GM18951 (cell line): ENCODE measurements around the gene TRIM39.

Experiments used
- POLR2A ChIP-seq: IDR thresholded peaks from 4 replicates; pipeline ENCODE4 v1.6.1; 2011; ENCODE audit warnings: mild to moderate bottlenecking; ENCODE audit not compliant: insufficient read length, insufficient read depth; ENCODE audit errors: extremely low read depth
- in situ Hi-C: fragments of 300-500 bp; cut with MboI; formaldehyde crosslinking; loops from one replicate; pipeline ENCODE4 v1.12.0; 2022; ENCODE audit warnings: low sequenced_read_pairs, mixed read lengths, inconsistent platforms; ENCODE audit not compliant: unreplicated experiment

TRIM39 gene

DNA sequence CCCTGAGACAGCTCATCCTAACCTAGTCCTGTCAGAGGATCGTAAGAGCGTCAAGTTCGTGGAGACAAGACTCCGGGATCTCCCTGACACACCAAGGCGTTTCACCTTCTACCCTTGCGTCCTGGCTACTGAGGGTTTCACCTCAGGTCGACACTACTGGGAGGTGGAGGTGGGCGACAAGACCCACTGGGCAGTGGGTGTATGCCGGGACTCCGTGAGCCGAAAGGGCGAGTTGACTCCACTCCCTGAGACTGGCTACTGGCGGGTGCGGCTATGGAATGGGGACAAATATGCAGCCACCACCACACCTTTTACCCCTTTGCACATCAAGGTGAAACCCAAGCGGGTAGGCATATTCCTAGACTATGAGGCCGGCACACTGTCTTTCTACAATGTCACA is 15.0 kb downstream of the TRIM39 start:
- in situ Hi-C loops: no loop called here
- TF ChIP-seq POLR2A: no peak

DNA sequence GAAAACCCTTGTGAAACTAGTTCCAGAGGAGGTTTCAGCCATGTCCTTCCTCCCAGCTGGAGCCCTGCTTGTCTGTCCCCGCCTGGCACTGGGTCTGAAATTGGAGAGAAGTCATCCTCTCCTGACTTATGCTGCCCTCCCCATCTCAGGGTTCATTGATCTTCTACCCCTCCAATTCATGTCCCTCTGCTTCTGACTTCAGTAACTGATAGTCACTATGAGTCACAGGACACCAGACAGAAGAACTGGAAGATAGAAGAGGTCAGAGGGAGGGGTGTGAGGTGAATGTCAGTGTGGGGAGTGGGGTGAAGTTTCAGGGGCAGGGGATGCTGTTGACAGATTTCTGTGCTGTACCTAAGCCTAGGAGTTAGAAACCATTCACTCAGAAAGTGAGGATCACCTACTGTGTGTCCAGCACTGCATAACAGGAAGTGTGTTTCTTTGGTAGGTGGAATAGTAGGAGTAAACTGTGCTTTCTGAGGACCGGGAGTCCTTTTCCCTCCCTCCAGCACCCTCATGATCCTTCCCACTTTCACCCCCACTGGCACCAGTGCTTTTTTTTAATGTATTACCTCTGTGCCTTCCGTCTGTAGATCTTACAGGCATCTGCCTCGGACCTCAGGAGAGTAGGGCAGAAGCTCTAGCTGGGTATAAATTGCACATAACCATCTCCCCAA is 17.6 kb downstream of the TRIM39 start:
- no peak for TF ChIP-seq POLR2A
- in situ Hi-C loops: no loop called here

DNA sequence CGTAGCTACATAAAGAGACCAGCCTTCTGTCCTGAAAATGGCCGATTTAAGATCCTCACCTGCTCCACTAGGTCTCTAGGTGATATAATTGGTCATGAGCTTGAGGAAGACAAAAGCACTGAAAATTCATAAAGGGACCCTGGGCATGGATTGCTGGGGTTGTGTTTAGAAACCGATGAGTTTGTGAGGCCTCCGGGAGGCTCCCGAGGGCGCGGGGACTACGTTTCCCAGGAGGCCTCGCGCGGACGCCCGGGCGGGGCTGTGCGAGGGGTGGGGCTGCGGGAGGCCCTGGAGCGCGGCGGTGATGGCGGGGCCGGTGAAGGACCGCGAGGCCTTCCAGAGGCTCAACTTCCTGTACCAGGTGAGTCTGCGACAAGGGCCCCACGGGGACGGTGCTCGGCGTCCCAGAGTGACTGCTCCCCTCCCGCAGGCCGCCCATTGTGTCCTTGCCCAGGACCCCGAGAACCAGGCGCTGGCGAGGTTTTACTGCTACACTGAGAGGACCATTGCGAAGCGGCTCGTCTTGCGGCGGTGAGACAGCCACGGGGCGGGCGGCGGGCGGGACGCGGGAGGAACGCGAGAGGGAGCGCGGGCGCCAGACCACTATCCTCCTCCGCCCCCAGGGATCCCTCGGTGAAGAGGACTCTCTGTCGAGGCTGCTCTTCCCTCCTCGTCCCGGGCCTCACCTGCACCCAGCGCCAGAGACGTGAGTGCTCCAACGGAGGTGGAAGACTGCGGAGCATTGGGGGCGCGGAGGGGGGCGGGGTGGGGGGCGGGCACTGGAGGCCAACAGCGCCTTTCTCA is 18.3 kb downstream of the TRIM39 start, which contains the start of gene RPP21:
Gene RPP21 (plus strand): TSS at position 289 of the 804 bp plus-strand sequence. CDS start 16 bp downstream, at position 305.
- in situ Hi-C loops: no loop called here
- peak; percentile 91 for TF ChIP-seq POLR2A

DNA sequence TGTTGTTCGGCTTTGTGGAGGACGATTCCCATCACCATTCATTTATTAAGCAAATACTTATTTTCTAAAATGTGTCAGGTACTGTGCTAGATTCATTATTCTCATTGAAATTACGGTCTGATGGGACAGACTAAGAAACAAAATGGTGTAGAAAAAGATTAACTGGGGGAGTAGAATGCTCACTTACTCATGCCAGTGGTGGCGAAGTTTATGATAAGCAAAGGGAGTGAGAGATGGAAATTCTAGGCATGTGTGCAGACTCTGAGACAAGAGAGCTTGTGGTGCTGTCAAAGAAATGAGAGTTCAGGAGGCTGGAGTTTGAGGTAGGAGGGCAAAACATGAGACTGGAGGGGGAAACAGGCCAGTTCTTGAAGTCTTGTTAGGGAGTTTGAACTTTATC is 19.1 kb downstream of the TRIM39 start:
- TF ChIP-seq POLR2A: no peak
- in situ Hi-C loops: no loop called here

DNA sequence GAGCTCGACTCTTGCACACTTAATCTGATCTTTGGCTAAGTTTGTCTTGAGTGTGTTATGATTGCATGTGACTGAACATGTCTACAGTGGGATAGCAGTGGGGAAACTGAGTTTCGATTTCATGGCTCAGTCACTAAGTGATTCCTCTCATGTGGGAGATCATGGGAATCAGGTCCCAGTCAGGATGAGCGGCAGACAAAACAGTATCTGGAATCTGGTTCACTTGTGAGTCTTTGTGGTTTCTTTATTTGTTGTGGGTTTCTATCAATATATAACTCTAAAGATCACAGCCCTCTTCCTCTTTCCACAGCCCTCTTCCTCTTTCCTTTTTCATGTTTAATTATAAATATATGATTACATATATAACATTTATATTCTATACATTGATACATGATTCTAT is 22.2 kb downstream of the TRIM39 start:
- in situ Hi-C loops: no loop called here
- TF ChIP-seq POLR2A: no peak

DNA sequence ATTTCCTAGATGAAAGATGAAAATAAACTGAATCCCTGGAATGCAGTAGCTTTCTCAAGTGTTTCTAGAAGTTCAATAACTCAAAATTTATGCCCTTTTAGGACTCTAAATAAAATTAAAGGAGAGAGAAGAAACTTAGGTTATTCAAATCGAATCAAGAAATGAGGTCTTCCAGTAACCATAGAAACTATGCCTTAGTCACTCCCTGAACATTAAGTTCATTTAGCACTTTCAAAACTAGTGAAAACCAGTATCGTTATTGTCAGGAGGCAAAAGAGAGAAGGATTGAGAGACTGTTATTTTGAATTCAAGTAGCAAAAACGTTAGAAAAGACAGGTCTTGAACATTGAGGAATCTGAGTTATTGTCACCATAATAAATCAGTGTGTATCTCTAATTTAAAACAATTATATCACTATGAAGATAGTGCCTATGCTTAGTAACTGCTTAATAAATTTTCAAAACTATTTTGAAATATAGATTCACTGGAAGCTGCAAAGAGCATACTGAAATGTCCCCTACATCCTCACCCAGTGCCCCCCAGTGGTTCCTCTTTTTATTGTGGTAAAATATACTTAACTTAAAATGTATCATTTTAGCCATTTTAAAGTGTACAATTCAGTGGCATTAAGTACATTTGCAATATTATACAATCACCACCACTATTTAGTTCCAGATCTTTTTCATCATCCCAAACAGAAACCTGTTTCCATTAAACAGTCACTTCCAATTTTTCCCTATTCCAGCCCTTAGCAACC is 22.9 kb downstream of the TRIM39 start:
- no peak for TF ChIP-seq POLR2A
- in situ Hi-C loops: no loop called here

DNA sequence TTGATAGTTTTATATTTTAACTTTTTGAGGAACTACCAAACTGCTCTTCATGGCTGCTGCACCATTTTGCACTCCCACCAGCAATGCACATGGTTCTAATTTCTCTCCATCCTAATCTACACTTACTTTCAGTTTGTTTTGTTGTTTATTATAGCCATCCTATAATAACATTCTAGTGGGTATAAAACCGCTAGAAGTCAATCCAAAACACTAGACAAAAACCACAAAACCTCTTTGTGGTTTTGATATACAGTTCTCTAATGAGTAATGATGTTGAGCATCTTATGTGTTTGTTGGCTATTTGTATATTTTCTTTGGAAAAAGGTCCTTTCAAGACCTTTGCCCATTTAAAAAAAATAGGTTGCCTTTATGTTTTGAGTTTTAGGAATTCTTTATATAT is 23.8 kb downstream of the TRIM39 start:
- in situ Hi-C loops: no loop called here
- no peak for TF ChIP-seq POLR2A

DNA sequence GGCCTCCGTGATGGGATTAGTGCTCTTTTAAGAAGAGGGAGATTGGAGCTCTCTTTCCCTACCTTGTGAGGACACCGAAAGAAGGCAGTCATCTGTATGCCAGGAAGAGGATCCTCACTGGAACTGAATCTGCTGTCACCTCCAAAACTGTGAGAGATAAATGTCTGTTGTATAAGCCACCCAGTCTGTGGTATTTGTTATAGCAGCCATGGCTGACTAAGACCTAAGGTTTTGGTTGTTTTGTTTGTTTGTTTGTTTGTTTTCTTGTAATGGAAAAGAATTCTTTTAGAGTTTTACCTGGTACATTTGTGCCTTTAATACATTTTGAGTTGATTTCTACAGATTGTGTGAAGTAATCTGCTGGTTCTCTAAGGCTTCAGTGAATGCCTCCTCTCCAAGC is 25.8 kb downstream of the TRIM39 start:
- in situ Hi-C loops: no loop called here
- TF ChIP-seq POLR2A: no peak

DNA sequence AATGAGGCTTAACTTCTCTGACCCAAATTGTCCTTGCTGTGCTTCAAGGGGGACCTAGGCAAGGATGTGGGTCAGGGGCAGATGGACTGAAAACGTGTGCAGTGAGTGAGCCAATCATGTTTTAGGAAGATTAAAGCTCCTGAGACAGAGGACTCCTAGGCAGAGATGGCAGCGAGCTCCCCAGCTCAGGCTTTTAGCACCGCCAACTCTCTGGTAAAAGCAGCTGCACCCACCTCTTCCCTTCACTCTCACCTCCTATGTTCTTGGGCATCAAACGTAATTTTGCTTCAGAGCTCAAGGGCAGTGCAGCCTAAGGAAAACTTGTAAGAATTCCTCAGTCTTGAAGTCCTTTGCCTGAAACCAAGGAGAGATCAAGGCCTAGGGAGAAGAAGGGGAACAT is 28.6 kb downstream of the TRIM39 start:
- TF ChIP-seq POLR2A: no peak
- in situ Hi-C loops: no loop called here

DNA sequence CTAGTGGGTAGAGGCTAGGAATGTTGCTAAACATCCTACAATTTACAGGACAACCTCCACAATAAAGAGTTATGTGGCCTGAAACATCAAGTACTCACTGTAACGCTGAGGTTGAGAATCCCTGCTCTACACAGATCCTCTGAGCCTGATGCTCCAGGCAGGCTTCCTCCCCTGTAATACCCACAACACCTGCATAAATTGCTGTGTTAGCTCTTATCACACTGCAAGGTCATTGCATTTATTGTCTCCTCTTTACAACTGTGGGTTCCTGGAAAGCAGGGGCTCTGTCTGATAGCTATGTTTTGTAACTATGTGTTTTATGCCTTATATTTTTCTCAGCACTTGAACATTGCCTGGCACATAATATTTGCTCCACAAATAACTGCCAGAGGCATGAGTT is 29.8 kb downstream of the TRIM39 start:
- in situ Hi-C loops: no loop called here
- TF ChIP-seq POLR2A: no peak

DNA sequence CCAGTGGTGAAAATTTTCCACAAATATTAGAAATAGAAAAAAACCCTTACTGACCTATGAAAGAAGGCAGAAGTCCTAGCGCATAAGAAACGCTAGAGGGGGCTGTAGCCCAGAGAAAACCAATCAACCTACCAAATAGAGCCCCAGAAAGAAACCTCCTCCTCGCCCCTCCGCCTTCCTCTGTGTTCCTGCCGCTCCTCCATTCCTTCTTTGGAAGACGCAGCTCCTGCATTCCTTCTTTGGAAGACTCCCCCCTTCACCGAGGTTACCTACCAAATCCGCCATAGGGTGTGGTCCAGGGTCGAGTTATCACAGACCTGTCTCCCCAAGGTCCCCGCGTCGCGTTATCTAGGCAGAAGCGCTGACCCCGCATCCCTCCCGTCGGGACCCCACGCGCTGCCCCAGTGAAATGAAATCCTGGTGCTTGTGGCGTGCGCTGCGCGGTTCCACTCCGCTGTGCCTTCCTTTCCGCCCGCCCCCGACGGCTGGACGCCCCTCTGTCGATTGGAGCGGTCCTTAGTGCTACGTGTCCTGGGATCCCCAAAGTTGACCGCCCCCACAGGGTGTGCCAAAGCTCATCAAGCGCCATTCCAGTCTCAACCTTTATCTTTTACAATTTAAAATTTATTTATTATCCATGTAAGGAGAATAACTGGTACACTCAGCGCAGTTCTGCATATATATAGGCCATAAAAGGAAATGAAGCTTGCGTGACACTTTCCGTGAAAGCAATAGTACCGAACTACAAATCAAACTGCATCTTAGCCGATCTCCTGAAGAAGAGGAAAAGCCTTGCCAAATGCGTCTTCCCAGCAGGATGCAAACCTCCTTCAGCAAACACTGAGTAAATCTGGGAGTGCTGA is 31.2 kb downstream of the TRIM39 start:
- TF ChIP-seq POLR2A: no peak
- in situ Hi-C loops: no loop called here

DNA sequence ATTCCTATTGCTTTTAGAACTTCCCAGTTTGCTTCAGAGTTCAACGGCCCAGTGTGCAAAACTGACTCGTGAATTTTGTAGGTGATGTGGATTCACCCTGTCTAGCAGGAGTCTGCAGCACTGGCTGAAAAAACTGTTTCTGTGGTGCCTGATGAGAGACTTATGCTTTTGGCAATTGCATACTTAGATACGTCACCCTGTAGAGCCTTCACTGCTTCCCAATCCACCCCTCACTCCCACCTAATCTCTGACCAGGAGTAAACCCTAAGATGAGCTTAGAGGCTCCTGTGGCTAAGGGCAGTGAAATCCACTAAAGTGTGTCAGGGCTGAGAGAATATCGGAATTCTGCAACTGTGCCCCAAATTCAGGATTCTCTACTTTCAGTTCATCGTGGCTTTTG is 32.5 kb downstream of the TRIM39 start:
- in situ Hi-C loops: no loop called here
- no peak for TF ChIP-seq POLR2A

DNA sequence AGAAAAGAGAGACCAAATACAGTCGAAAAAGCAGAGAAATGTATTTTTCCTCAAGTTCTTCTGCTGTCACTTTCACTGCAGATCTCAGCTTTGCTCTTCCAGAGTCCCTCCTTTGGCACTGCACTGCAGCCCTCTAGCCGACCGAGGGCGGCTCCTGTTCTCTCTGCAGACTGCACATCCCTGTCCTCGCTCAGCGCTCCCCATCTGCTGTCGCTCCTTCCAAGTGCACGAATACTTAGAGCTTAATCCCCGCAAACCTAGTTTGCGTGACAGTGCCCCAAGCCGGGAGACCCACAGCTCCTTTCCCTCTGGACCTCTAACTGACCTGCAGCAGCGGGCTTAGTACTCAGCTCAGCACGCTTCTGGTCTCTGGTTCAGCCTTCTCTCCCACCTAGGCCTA is 33.4 kb downstream of the TRIM39 start:
- in situ Hi-C loops: no loop called here
- no peak for TF ChIP-seq POLR2A
